Psoas muscle (tissue), 8 donors: ENCODE data around the gene EIF4G2. TPM values are rescaled to one million over a fixed set of nuclear protein-coding genes. Genes with fewer than 3 reads are reported as not detected.

Source experiments
- ATAC-seq, 4 donors: fragments of 200-7000 bp; cut with Tn5 transposase; one replicate each; pipeline ENCODE4 v1.9.1; 2020; ENCODE audit warnings: moderate library complexity in 3 of 4, mild to moderate bottlenecking in 2 of 4
- DNase-seq, 2 donors: peaks; one replicate each; pipeline ENCODE4 v3.0.0-alpha.2; 2020
- H3K27ac ChIP-seq: fragments of 200-600 bp; one replicate; pipeline ENCODE4 v1.8.0; 2022
- H3K27me3 ChIP-seq, 3 donors: fragments of 200-600 bp in 1 of 3; one replicate each; pipeline versions ENCODE4 v1.6.1 to v1.8.0; 2013 to 2022; ENCODE audit warnings: low read length in 2 of 3, mild to moderate bottlenecking in 2 of 3, moderate library complexity in 1 of 3; ENCODE audit not compliant: insufficient read depth in 3 of 3
- H3K36me3 ChIP-seq, 2 donors: fragments of 200-600 bp in 1 of 2; one replicate each; pipeline versions ENCODE4 v1.6.1 to v1.8.0; 2013 to 2022; ENCODE audit warnings: low read depth in 1 of 2, mild to moderate bottlenecking in 1 of 2, moderate library complexity in 1 of 2; ENCODE audit not compliant: insufficient read depth in 1 of 2
- H3K4me1 ChIP-seq: fragments of 200-600 bp; one replicate; pipeline ENCODE4 v1.8.0; 2022
- H3K4me3 ChIP-seq: fragments of 200-600 bp; one replicate; pipeline ENCODE4 v1.8.0; 2022; ENCODE audit warnings: mild to moderate bottlenecking
- H3K9me3 ChIP-seq: fragments of 200-600 bp; one replicate; pipeline ENCODE4 v1.8.0; 2022
- CTCF ChIP-seq: fragments of 200-600 bp; IDR thresholded peaks from one replicate; pipeline ENCODE4 v1.8.0; 2022; ENCODE audit warnings: antibody characterized with exemption
- WGBS, 3 donors: extraction: QIAGEN DNeasy Blood & Tissue Kit; methylation state at CpG; one replicate each; pipeline versions ENCODE4 v1.1.6 to v1.1.7; 2013; 5-methylcytosine and 5-hydroxymethylcytosine counted together
- intact Hi-C, 2 donors: fragments of 100-400 bp; cut with DNase I; formaldehyde crosslinking; loops; one replicate each; pipeline versions ENCODE4 v1.11.0 to v1.14.2; 2022
- polyA plus RNA-seq, 3 donors: library from polyadenylated mRNA; stranded (reverse); fragments of 200-250 nt; gene quantifications; one replicate each; pipeline ENCODE4 v1.2.3, GENCODE V29; 2013
- total RNA-seq, 4 donors: library from RNA; stranded (reverse); fragmentation: NEBNext Ultra II Directional in 2 of 4; extraction: Animal tissue kit (Norgen Biotek cat#: 25700) in 2 of 4; gene quantifications; one replicate each; pipeline versions ENCODE4 v1.2.1 to v1.2.4, GENCODE V29; 2021 to 2023
- donor health status: healthy with polysubstance abuse.
- donor health status: DM: no; HTN: no; CAD: no; lungs with moderate emphysema.
- donor health status: Bipolar disorder and iron deficiency.
- donor health status: healthy.
- donor health status: DM: yes; HTN: yes; CAD: no.
- donor health status: DM: no; HTN: no; CAD: no.
- donor health status: DM: no; HTN: no; CAD: no.
- donor health status: DM: yes; HTN: yes; CAD: no.

The EIF4G2 gene
- total and polyA plus RNA-seq, 7 donors, result 308 to 809 (median 670) TPM

GRCh38 chr11:10752486-10752885 lies 56.2 kb downstream of the EIF4G2 start:
- intact Hi-C loops, result loop anchor here in 1 of 2 donors (5.0 kb wide), 1 partner anchor 55 kb away; the partner anchor contains the start of gene EIF4G2
- Histone ChIP-seq H3K9me3 (no peaks in the 10 kb centered on the region), H3K4me3 (peak overlapping the region; percentile 87), H3K36me3 (peaks cover 0 to 2% of the 10 kb centered on the region in 2 donors), H3K27me3 (no peaks in the 10 kb centered on the region), H3K4me1 (peaks cover 11% of the 10 kb centered on the region), H3K27ac (peak overlapping the region; percentile 94)
- 79 to 85% (median 84%) methylated on average over 7 of the region's 7 CpGs for whole genome bisulfite sequencing, 3 donors
- TF ChIP-seq CTCF, result no peak
- DNase-seq (no peak), ATAC-seq (no peak)

DNA sequence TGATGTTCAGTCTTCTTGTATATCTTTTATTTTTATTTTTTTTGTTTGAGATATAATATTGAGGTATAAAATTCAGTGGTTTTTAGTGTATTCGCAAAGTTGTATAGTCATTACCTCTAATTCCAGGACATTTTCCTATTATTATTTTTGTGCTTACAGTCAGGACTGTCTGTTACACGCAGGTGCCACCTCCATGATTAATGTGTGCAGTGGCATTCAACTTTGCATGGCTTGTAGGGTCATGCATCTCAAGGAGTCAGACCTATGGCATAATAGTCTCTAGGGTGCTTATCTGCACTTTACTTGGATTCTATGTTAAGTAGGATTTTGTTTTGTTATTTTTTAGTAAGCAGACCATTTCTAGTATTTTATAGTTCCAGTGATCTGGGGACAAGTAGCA lies 56.7 kb downstream of the EIF4G2 start:
- no peak for TF ChIP-seq CTCF
- peak overlapping the region; percentile 94 for H3K27ac ChIP-seq
- WGBS, 3 donors, result 28 to 44% (median 30%) methylated on average over 2 of the region's 2 CpGs

DNA sequence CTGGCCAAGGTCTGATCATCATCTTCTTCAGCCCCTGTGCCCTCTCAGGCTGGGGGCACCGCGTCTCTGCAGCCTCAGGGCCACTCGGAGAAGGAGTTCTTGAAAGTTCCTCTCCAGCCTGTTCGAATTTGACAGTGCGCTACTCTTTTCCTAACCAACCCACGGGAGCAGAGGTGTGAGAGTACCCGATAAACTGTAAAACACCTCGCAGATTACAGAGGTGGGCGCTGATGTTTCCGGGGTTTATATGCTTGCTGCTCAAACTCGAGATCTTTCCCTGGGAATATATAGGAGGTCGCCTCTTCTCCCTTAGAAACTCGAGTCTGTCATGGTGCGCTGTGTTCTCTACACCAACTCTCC lies 57.2 kb downstream of the EIF4G2 start:
- WGBS, 3 donors, result 0 to 1% (median 1%) methylated on average over 14 of the region's 14 CpGs
- ATAC-seq, result peak; percentile 5 to 31 (median 14)
- no peak for TF ChIP-seq CTCF

More for the DNA sequence above, 56.7 kb downstream of the EIF4G2 start:
- Histone ChIP-seq H3K36me3 (peaks cover 0 to 2% of the 10 kb centered on the region in 2 donors), H3K4me1 (peaks cover 11% of the 10 kb centered on the region), H3K4me3 (peak overlapping the region; percentile 87), H3K27me3 (no peaks in the 10 kb centered on the region), H3K9me3 (no peaks in the 10 kb centered on the region)
- intact Hi-C loops, result loop anchor here in 1 of 2 donors (5.0 kb wide), 1 partner anchor 55 kb away; the partner anchor contains the start of gene EIF4G2
- ATAC-seq (peak in 3 of 4 donors; percentile 49 to 54 (median 49)), DNase-seq (no peak)

DNA sequence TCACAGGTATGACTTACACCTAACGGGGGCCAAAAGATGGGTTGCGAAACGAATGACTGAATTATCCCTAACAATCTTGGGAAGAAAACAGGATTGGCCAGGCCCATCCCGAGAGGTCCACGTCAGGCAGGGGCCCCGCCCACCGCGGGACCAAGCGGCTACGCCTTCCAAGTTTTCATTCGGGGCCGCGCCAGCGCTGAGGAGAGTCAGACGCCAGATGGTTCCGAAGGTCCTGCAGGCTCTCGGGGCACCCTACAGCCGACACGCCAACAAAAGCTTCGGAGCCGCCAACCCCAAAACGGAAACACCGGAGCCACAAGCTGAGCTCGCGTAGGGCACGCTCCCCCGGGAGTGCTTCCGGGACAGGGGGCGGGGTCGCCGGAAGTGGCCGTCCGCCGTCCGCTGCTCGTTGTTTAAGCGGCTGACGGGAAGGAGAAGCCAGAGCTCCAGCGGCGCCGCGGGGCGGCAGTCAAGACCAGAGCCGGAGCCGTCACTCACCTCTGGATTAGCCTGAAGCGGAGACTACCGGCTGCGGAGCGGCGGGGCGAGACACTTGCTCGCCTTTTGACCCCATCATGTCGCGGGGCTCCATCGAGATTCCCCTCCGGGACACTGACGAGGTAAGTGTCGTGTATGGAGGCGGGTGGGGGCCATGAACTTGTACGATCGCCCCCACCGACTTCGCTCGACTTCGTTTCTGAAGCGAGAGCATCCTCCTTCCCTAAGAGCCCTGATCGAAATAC lies 57.7 kb downstream of the EIF4G2 start, which contains the start of gene CTR9:
TSS of gene CTR9 (plus strand) at position 409 of the 743 bp plus-strand sequence. CDS start at position 576, 167 bp downstream.
- Histone ChIP-seq H3K4me3 (peak within 1 kb of the TSS; percentile 87), H3K27ac (peak within 1 kb of the TSS; percentile 94), H3K9me3 (no peaks in the 10 kb centered on the region), H3K27me3 (no peaks in the 10 kb centered on the region), H3K4me1 (peaks cover 11% of the 10 kb centered on the region), H3K36me3 (no peaks in the 10 kb centered on the region)
- intact Hi-C loops, result loop anchor here in 1 of 2 donors (5.0 kb wide), 1 partner anchor 56 kb away; the partner anchor contains the start of gene EIF4G2
- ATAC-seq (peak; percentile 94 to 96 (median 95)), DNase-seq (peak; percentile 94 to 97)
- peak; percentile 20 for TF ChIP-seq CTCF
- WGBS, 3 donors, result 0 to 1% (median 0%) methylated on average over 67 of the region's 67 CpGs

More for the DNA sequence above, 57.2 kb downstream of the EIF4G2 start:
- Histone ChIP-seq H3K4me1 (peaks cover 11% of the 10 kb centered on the region), H3K27ac (peak overlapping the region; percentile 94), H3K9me3 (no peaks in the 10 kb centered on the region), H3K27me3 (no peaks in the 10 kb centered on the region), H3K4me3 (peak overlapping the region; percentile 87), H3K36me3 (no peaks in the 10 kb centered on the region)
- intact Hi-C loops, result loop anchor here in 1 of 2 donors (5.0 kb wide), 1 partner anchor 56 kb away; the partner anchor contains the start of gene EIF4G2
- DNase-seq, result no peak
